Measurements from ENCODE around the gene EMP2.

Gene EMP2

DNA sequence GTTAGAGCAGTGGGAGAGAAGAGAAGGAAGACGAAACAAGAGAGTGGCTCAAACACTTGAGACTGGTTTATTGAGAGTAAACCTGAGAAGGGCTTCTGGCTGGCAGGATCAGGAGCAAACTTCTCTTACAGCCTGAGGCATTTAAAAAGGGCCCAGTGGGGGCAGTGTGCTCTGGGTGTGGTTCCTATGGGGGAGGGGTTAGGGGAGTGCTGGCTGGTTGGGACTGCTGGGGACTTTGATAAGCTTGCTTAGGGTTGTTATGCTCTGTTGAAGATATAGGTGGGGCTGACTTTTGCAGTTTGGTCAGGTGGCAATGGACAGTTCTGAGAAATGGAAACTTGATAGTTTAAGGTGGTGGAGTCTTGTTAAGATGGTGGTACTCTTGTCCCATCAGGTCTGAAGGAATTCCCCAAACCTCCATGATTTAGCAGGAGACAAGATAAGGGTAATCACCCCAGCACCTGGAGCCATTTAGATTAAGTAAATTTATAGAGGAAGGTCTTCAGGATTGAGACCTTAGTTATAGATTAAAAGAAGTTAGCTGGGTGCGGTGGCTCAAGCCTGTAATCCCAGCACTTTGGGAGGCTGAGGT, 79.3 kb downstream of the EMP2 start:
- TF ChIP-seq, protein P1, sequence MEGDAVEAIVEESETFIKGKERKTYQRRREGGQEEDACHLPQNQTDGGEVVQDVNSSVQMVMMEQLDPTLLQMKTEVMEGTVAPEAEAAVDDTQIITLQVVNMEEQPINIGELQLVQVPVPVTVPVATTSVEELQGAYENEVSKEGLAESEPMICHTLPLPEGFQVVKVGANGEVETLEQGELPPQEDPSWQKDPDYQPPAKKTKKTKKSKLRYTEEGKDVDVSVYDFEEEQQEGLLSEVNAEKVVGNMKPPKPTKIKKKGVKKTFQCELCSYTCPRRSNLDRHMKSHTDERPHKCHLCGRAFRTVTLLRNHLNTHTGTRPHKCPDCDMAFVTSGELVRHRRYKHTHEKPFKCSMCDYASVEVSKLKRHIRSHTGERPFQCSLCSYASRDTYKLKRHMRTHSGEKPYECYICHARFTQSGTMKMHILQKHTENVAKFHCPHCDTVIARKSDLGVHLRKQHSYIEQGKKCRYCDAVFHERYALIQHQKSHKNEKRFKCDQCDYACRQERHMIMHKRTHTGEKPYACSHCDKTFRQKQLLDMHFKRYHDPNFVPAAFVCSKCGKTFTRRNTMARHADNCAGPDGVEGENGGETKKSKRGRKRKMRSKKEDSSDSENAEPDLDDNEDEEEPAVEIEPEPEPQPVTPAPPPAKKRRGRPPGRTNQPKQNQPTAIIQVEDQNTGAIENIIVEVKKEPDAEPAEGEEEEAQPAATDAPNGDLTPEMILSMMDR (IDR thresholded peaks at IDR 0.05; ENCODE audit: control extremely low read depth, extremely low read depth, low read depth, missing control alignments) = no peak
- ChIA-PET CTCF (interaction anchor here (0.8 to 1.4 kb wide), 2 partner anchors 9 to 236 kb away, joined by 3 read pairs; no protein-coding TSS in a partner anchor), POLR2A (no interaction called here)
- DNase-seq (ENCODE audit: extremely low spot score) = no peak

DNA sequence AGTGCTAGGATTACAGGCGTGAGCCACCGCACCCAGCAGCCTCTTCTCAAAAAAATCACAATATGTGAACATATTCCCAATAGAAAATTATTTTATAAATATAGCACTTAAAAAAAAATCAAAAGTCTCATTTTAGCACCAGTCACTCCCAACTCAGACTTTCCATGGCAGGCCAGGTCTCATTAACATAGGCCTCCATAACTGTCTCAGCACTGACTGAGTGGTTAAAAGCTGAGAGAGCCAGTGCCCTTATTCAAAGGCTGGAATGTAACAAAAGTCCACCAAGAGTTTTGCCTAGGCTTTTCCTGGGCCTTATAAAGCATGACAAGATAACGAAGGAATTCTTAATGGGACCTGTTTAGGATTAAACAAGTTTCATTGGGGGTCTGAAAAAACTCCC, 79.8 kb downstream of the EMP2 start:
- DNase-seq (ENCODE audit: extremely low spot score) = no peak
- TF ChIP-seq, protein P1 (IDR thresholded peaks at IDR 0.05; ENCODE audit: control extremely low read depth, extremely low read depth, low read depth, missing control alignments) = no peak
- ChIA-PET POLR2A (no interaction called here), CTCF (interaction anchor here (1.4 kb wide), 1 partner anchor 237 kb away, joined by 3 read pairs; no protein-coding TSS in a partner anchor)

DNA sequence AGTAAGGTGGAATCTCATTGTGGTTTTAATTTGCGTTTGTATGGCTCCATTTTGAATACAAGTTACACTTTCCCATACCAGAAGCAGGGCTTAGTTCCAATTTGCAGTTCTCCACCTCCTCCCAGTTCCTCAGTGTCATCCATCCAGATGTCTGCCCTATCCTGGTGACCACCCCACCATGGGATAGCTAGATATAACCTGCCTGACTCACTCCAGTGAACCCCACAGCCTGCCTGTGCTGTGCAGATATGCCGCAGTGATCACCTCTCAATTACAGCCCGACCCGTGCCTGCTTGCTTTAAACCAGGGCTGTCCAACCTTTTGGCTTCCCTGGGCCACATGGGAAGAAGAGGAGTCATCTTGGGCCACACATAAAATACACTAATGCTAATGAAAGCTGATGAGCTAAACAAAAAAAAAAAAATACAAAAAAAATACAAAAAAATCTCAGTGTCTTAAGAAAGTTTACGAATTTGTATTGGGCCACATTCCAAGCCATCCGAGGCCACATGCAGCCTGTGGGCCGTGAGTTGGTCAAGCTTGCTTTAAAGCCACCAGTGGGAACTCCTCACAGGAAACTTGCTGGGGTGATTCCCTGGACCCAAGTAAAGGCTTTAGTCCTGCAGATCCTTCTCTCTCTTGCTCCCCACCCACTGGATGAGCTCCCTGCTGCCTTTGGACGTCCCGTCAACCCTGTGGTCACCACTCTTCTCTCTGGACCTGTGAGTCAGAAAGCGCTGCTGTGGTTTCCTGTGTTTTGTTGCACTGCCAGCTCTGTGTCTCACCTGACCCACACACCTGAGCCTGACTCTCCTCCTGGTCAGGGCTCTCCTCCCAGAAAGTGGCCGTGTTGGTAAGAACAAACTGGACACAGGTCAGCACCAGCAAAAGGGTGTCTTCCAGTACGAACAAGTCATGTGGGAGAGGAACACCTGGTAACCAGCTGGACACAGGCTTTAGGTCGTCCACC, 83.0 kb downstream of the EMP2 start:
- TF ChIP-seq, protein P1 (IDR thresholded peaks at IDR 0.05; ENCODE audit: control extremely low read depth, extremely low read depth, low read depth, missing control alignments) = no peak
- ChIA-PET POLR2A (no interaction called here), CTCF (interaction anchor here (1.2 kb wide), 1 partner anchor 12 kb away, joined by 5 read pairs; no protein-coding TSS in a partner anchor)
- DNase-seq (ENCODE audit: extremely low spot score) = no peak

GRCh38 chr16:10495031-10495345, 85.4 kb downstream of the EMP2 start:
- DNase-seq (ENCODE audit: extremely low spot score) = no peak
- TF ChIP-seq, protein P1 (IDR thresholded peaks at IDR 0.05; ENCODE audit: control extremely low read depth, extremely low read depth, low read depth, missing control alignments) = no peak
- CTCF ChIA-PET = interaction anchor here (3.1 kb wide), 1 partner anchor 15 kb away, joined by 12 read pairs; no protein-coding TSS in a partner anchor
- POLR2A ChIA-PET = no interaction called here

- POLR2A ChIA-PET = no interaction called here
- CTCF ChIA-PET = interaction anchor here (3.1 kb wide), 1 partner anchor 16 kb away, joined by 12 read pairs; no protein-coding TSS in a partner anchor
- DNase-seq (ENCODE audit: extremely low spot score) = no peak
- TF ChIP-seq, protein P1 (IDR thresholded peaks at IDR 0.05; ENCODE audit: control extremely low read depth, extremely low read depth, low read depth, missing control alignments) = no peak
Observed at GRCh38 chr16:10494343-10495030, 85.9 kb downstream of the EMP2 start.

GRCh38 chr16:10493276-10493675, 87.1 kb downstream of the EMP2 start:
- ChIA-PET POLR2A (no interaction called here), CTCF (interaction anchor here (1.4 to 3.1 kb wide), 5 partner anchors 12 to 243 kb away, joined by 3 to 12 read pairs (median 6); no protein-coding TSS in a partner anchor)
- TF ChIP-seq, protein P1 (IDR thresholded peaks at IDR 0.05; ENCODE audit: control extremely low read depth, extremely low read depth, low read depth, missing control alignments) = no peak

More at GRCh38 chr16:10493276-10493675, 87.1 kb downstream of the EMP2 start:
- no peak for DNase-seq (ENCODE audit: extremely low spot score)
